ENCODE measurements around the gene TTC28. TPM values are rescaled to one million over a fixed set of nuclear protein-coding genes. Genes with fewer than 3 reads are reported as not detected.

Gene TTC28
- total RNA-seq, 1 donor from 2014 or later: 23.2 TPM

- Histone ChIP-seq H3K27me3 (ENCODE audit: insufficient read depth, low read length) (no peaks in the 10 kb centered on the region), H4K20me1 (ENCODE audit: insufficient read depth, low read length) (no peaks in the 10 kb centered on the region), H3K4me1 (ENCODE audit: insufficient read depth, low read length) (peaks cover 8% of the 10 kb centered on the region), H3K4me3 (ENCODE audit: insufficient read depth, low read depth, low read length) (no peak overlapping the region), H2AFZ (ENCODE audit: low read depth, low read length) (no peak overlapping the region), H3K79me2 (ENCODE audit: insufficient read depth, low read length) (no peaks in the 10 kb centered on the region), H3K9ac (ENCODE audit: low read length) (no peak overlapping the region), H3K9me3 (ENCODE audit: insufficient read depth, low read depth, low read length) (no peaks in the 10 kb centered on the region), H3K4me2 (ENCODE audit: low read length) (peak overlapping the region; percentile 94), H3K36me3 (ENCODE audit: insufficient read depth, low read length) (no peaks in the 10 kb centered on the region), H3K27ac (ENCODE audit: low read depth, low read length) (no peak overlapping the region)
- Mint-ChIP-seq H3K4me1 (ENCODE audit: low read depth, unreplicated experiment) (peaks cover 9% of the 10 kb centered on the region), H3K36me3 (ENCODE audit: low read depth, unreplicated experiment) (no peaks in the 10 kb centered on the region), H3K9me3 (ENCODE audit: unreplicated experiment) (no peaks in the 10 kb centered on the region), H3K27ac (ENCODE audit: unreplicated experiment) (no peak overlapping the region), H3K27me3 (ENCODE audit: low read depth, unreplicated experiment) (no peaks in the 10 kb centered on the region), H3K4me3 (ENCODE audit: unreplicated experiment) (peak overlapping the region; percentile 94)
- FAIRE-seq: no peak
- TF ChIP-seq, protein P1, sequence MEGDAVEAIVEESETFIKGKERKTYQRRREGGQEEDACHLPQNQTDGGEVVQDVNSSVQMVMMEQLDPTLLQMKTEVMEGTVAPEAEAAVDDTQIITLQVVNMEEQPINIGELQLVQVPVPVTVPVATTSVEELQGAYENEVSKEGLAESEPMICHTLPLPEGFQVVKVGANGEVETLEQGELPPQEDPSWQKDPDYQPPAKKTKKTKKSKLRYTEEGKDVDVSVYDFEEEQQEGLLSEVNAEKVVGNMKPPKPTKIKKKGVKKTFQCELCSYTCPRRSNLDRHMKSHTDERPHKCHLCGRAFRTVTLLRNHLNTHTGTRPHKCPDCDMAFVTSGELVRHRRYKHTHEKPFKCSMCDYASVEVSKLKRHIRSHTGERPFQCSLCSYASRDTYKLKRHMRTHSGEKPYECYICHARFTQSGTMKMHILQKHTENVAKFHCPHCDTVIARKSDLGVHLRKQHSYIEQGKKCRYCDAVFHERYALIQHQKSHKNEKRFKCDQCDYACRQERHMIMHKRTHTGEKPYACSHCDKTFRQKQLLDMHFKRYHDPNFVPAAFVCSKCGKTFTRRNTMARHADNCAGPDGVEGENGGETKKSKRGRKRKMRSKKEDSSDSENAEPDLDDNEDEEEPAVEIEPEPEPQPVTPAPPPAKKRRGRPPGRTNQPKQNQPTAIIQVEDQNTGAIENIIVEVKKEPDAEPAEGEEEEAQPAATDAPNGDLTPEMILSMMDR (IDR thresholded peaks at IDR 0.05; ENCODE audit: insufficient read depth, low read depth, low read length): no peak
- TF ChIP-seq EZH2 (IDR thresholded peaks at IDR 0.05; ENCODE audit: insufficient read depth, low read length): no peak
- DNase-seq (ENCODE audit: low read depth): peak; percentile 79
Observed at GRCh38 chr22:28440592-28441390, 238.8 kb downstream of the TTC28 start.

DNA sequence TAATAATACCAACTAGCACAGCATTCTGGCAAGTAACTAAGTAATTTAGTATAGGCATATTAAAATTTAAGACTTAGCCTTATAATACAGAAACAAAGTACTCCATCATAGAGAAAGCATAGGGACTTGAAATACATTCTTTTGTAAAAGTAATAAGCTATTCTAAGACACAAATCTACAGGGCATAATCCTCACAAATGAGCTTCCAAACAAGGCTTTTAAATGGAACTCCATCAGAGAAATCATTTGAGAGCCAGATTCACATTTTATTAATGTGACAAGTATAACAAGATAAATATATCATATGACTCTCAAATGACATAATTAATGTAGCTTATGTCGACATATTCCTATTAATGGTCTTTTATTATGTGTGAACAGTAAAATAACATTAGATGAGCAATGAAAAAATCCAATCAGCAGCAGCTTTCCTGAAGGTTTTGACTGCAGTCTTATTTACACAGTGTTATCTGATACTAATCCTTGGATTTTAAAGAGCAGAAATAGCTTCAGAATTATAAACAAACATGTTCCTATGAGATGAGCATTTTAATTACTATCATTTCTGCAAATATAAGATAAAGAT lies 241.4 kb downstream of the TTC28 start:
- H3K27ac ChIP-seq (ENCODE audit: low read depth, low read length): no peak overlapping the region
- no peaks in the 10 kb centered on the region for H3K36me3 ChIP-seq (ENCODE audit: insufficient read depth, low read length)
- no peaks in the 10 kb centered on the region for H3K9me3 ChIP-seq (ENCODE audit: insufficient read depth, low read depth, low read length)
- H3K27me3 Mint-ChIP-seq (ENCODE audit: low read depth, unreplicated experiment): no peaks in the 10 kb centered on the region
- no peak for TF ChIP-seq EZH2 (IDR thresholded peaks at IDR 0.05; ENCODE audit: insufficient read depth, low read length)
- TF ChIP-seq, protein P1 (IDR thresholded peaks at IDR 0.05; ENCODE audit: insufficient read depth, low read depth, low read length): no peak
- peaks cover 9% of the 10 kb centered on the region for H3K4me1 Mint-ChIP-seq (ENCODE audit: low read depth, unreplicated experiment)
- H3K4me3 Mint-ChIP-seq (ENCODE audit: unreplicated experiment): no peak overlapping the region
- peaks cover 5% of the 10 kb centered on the region for H3K4me1 ChIP-seq (ENCODE audit: insufficient read depth, low read length)
- no peak overlapping the region for H3K4me3 ChIP-seq (ENCODE audit: insufficient read depth, low read depth, low read length)
- no peaks in the 10 kb centered on the region for H3K9me3 Mint-ChIP-seq (ENCODE audit: unreplicated experiment)
- FAIRE-seq (no peak), DNase-seq (ENCODE audit: low read depth) (no peak)
- H3K9ac ChIP-seq (ENCODE audit: low read length): no peak overlapping the region
- no peak overlapping the region for H3K27ac Mint-ChIP-seq (ENCODE audit: unreplicated experiment)
- no peaks in the 10 kb centered on the region for H3K27me3 ChIP-seq (ENCODE audit: insufficient read depth, low read length)
- H2AFZ ChIP-seq (ENCODE audit: low read depth, low read length): no peak overlapping the region
- no peaks in the 10 kb centered on the region for H4K20me1 ChIP-seq (ENCODE audit: insufficient read depth, low read length)
- no peak overlapping the region for H3K4me2 ChIP-seq (ENCODE audit: low read length)
- H3K36me3 Mint-ChIP-seq (ENCODE audit: low read depth, unreplicated experiment): no peaks in the 10 kb centered on the region
- H3K79me2 ChIP-seq (ENCODE audit: insufficient read depth, low read length): no peaks in the 10 kb centered on the region

- no peaks in the 10 kb centered on the region for H3K9me3 Mint-ChIP-seq (ENCODE audit: unreplicated experiment)
- no peak for FAIRE-seq
- no peaks in the 10 kb centered on the region for H3K36me3 ChIP-seq (ENCODE audit: insufficient read depth, low read length)
Observed at GRCh38 chr22:28435982-28436381, 243.7 kb downstream of the TTC28 start.

More at GRCh38 chr22:28435982-28436381, 243.7 kb downstream of the TTC28 start:
- no peaks in the 10 kb centered on the region for H3K36me3 Mint-ChIP-seq (ENCODE audit: low read depth, unreplicated experiment)
- no peaks in the 10 kb centered on the region for H3K4me1 ChIP-seq (ENCODE audit: insufficient read depth, low read length)
- H3K27ac ChIP-seq (ENCODE audit: low read depth, low read length): no peak overlapping the region
- H3K27me3 Mint-ChIP-seq (ENCODE audit: low read depth, unreplicated experiment): no peaks in the 10 kb centered on the region
- no peak overlapping the region for H3K4me3 ChIP-seq (ENCODE audit: insufficient read depth, low read depth, low read length)
- peaks cover 8% of the 10 kb centered on the region for H3K4me1 Mint-ChIP-seq (ENCODE audit: low read depth, unreplicated experiment)
- H3K4me3 Mint-ChIP-seq (ENCODE audit: unreplicated experiment): no peak overlapping the region
- H3K79me2 ChIP-seq (ENCODE audit: insufficient read depth, low read length): no peaks in the 10 kb centered on the region
- no peak for TF ChIP-seq EZH2 (IDR thresholded peaks at IDR 0.05; ENCODE audit: insufficient read depth, low read length)
- TF ChIP-seq, protein P1 (IDR thresholded peaks at IDR 0.05; ENCODE audit: insufficient read depth, low read depth, low read length): no peak
- no peaks in the 10 kb centered on the region for H3K27me3 ChIP-seq (ENCODE audit: insufficient read depth, low read length)
- no peak overlapping the region for H3K9ac ChIP-seq (ENCODE audit: low read length)
- no peaks in the 10 kb centered on the region for H3K9me3 ChIP-seq (ENCODE audit: insufficient read depth, low read depth, low read length)
- H4K20me1 ChIP-seq (ENCODE audit: insufficient read depth, low read length): no peaks in the 10 kb centered on the region
- no peak overlapping the region for H2AFZ ChIP-seq (ENCODE audit: low read depth, low read length)
- DNase-seq (ENCODE audit: low read depth): peak; percentile 25
- H3K27ac Mint-ChIP-seq (ENCODE audit: unreplicated experiment): no peak overlapping the region
- no peak overlapping the region for H3K4me2 ChIP-seq (ENCODE audit: low read length)
